Measurements from ENCODE around the gene NPIPA1.
"Not testable (repeated sequence)": the region's sequence is repeated elsewhere in the genome, so short reads cannot be mapped to it uniquely, and the experiment has no call there.

DNA sequence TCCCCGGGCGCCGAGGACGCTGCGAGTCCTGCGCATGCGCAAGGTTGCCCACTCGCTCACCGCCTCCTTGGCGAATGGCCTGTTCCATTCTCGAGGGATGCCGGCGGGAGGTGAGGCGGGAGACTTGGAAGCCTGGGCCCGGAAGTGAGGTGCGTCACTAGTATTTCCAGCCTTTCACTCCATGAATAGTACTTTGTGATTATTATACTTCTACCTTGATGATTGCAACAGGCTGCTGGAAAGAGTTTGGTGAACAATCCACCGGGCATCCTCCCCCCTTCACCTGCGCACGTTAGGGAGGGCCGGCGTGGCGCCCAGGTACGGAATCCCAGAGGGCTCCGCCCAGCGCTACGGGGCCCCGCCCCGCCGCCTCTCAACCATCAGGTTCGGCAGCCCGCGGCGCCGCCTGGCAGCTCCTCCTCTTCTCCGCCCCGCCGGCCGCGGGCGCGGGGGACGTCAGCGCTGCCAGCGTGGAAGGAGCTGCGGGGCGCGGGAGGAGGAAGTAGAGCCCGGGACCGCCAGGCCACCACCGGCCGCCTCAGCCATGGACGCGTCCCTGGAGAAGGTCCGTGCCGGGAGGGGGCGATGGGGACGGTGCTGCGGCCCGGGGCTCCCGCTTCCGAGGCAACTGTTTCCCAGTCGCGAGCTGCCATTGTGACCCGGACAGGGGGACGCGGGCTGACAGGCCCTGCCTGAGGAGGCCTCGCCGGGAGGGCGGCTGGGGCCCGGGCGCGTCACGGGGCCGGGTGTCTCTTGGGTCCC lies 37.6 kb downstream of the NPIPA1 start, which contains the start of gene PDXDC1:
- TF ChIP-seq ZNF175 (tag by site-specific recombination; IDR thresholded peaks at IDR 0.05); ZNF138 (tag by site-specific recombination; IDR thresholded peaks at IDR 0.05; ENCODE audit: borderline replicate concordance): not testable (repeated sequence)
